ENCODE data around the gene RCSD1.

- TF ChIP-seq, protein P1, sequence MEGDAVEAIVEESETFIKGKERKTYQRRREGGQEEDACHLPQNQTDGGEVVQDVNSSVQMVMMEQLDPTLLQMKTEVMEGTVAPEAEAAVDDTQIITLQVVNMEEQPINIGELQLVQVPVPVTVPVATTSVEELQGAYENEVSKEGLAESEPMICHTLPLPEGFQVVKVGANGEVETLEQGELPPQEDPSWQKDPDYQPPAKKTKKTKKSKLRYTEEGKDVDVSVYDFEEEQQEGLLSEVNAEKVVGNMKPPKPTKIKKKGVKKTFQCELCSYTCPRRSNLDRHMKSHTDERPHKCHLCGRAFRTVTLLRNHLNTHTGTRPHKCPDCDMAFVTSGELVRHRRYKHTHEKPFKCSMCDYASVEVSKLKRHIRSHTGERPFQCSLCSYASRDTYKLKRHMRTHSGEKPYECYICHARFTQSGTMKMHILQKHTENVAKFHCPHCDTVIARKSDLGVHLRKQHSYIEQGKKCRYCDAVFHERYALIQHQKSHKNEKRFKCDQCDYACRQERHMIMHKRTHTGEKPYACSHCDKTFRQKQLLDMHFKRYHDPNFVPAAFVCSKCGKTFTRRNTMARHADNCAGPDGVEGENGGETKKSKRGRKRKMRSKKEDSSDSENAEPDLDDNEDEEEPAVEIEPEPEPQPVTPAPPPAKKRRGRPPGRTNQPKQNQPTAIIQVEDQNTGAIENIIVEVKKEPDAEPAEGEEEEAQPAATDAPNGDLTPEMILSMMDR (IDR thresholded peaks at IDR 0.05; ENCODE audit: insufficient read depth, low read depth, low read length): no peak
- TF ChIP-seq EZH2 (IDR thresholded peaks at IDR 0.05; ENCODE audit: insufficient read depth, low read length): no peak
Observed at GRCh38 chr1:167621780-167622313, 8.2 kb upstream of the RCSD1 start.

Data from astrocyte (in vitro differentiated cells and primary cell).